A549 (cell line): ENCODE results near the gene WBP2. TPM values are rescaled to one million over a fixed set of nuclear protein-coding genes. Genes with fewer than 3 reads are reported as not detected.

Source experiments
- ATAC-seq, 2 experiments: fragments of 200-7000 bp in 1 of 2; fragments of >200 bp in 1 of 2; cut with Nextera tagmentation in 1 of 2; cut with Tn5 transposase in 1 of 2; 3 replicates each; pipeline versions ENCODE4 v1.8.0 to v1.9.1; 2018 to 2020; ENCODE audit warnings: mild to moderate bottlenecking in 1 of 2, moderate library complexity in 1 of 2
- CTCF ChIA-PET: fragments of 300-600 bp; sonication (Branson Sonifier 250); formaldehyde crosslinking; extraction: SDS; loops from one replicate; lab custom pipeline; 2021; ENCODE audit warnings: antibody characterized with exemption, inconsistent platforms; lab: Yijun Ruan, JAX
- POLR2A ChIA-PET: fragments of 350-600 bp; formaldehyde crosslinking; extraction: SDS; loops from one replicate; lab custom pipeline; 2021; ENCODE audit warnings: antibody characterized with exemption, inconsistent platforms; lab: Yijun Ruan, JAX
- DNase-seq, 2 experiments: peaks; one replicate each; pipeline versions ENCODE4 v3.0.0 to v3.0.0-alpha.2; 2011 to 2016; ENCODE audit warnings: low read depth in 1 of 2, low spot score in 1 of 2
- FAIRE-seq: peaks from 2 replicates; lab custom pipeline; 2011; peaks lifted over from hg19 to GRCh38; lab: Jason Lieb, UNC
- H3K27ac ChIP-seq, 2 experiments: fragments of >200 bp; sonication (Bioruptor Twin); formaldehyde crosslinking; 3 replicates each; pipeline ENCODE4 v1.5.1; 2016 to 2017
- H3K4me1 ChIP-seq: fragments of >200 bp; sonication (Bioruptor Twin); formaldehyde crosslinking; 3 replicates; pipeline ENCODE4 v1.6.1; 2016
- H3K4me2 ChIP-seq: fragments of >200 bp; sonication (Bioruptor Twin); formaldehyde crosslinking; 3 replicates; pipeline ENCODE4 v1.6.1; 2016
- H3K4me3 ChIP-seq: fragments of >200 bp; sonication (Bioruptor Twin); formaldehyde crosslinking; 3 replicates; pipeline ENCODE4 v1.5.1; 2016
- H3K9me3 ChIP-seq: fragments of >200 bp; sonication (Bioruptor Twin); formaldehyde crosslinking; 3 replicates; pipeline ENCODE4 v1.6.1; 2016
- CBX2 ChIP-seq: fragments of 200-600 bp; sonication (generic); IDR thresholded peaks from 2 replicates; pipeline ENCODE4 v1.6.1; 2016; ENCODE audit warnings: low read depth, mild to moderate bottlenecking, borderline replicate concordance
- CEBPB ChIP-seq, 2 experiments: fragments of >200 bp in 1 of 2; sonication (Bioruptor Twin) in 1 of 2; formaldehyde crosslinking in 1 of 2; IDR thresholded peaks; 2 replicates each; pipeline ENCODE4 v1.6.1; 2012 to 2016
- CHD2 ChIP-seq: fragments of 150-350 bp; IDR thresholded peaks from 2 replicates; pipeline ENCODE4 v1.6.1; 2014; ENCODE audit warnings: low read length; ENCODE audit not compliant: partially characterized antibody
- CHD4 ChIP-seq: fragments of 200-600 bp; sonication (generic); IDR thresholded peaks from 2 replicates; pipeline ENCODE4 v1.6.1; 2016; ENCODE audit warnings: antibody characterized with exemption, mild to moderate bottlenecking, borderline replicate concordance
- FOXS1 ChIP-seq: fragments of 250-450 bp; sonication (Bioruptor Pico); IDR thresholded peaks from 2 replicates; pipeline ENCODE4 v1.5.0; 2020; ENCODE audit warnings: mild to moderate bottlenecking, moderate library complexity
- GATA3 ChIP-seq: IDR thresholded peaks from 2 replicates; pipeline ENCODE4 v1.6.1; 2012; ENCODE audit warnings: borderline replicate concordance
- HDAC2 ChIP-seq: fragments of 200-600 bp; sonication (generic); IDR thresholded peaks from 2 replicates; pipeline ENCODE4 v1.6.1; 2016
- HEYL ChIP-seq: fragments of 250-450 bp; sonication (Bioruptor Pico); IDR thresholded peaks from 2 replicates; pipeline ENCODE4 v1.8.0; 2021; ENCODE audit warnings: mild to moderate bottlenecking, moderate library complexity
- HOXB13 ChIP-seq: fragments of 250-450 bp; sonication (Bioruptor Pico); IDR thresholded peaks from 2 replicates; pipeline ENCODE4 v1.5.0; 2020; ENCODE audit warnings: low read depth, mild to moderate bottlenecking, moderate library complexity
- HOXB5 ChIP-seq: fragments of 250-450 bp; sonication (Bioruptor Pico); IDR thresholded peaks from 2 replicates; pipeline ENCODE4 v1.5.0; 2020; ENCODE audit warnings: mild to moderate bottlenecking, moderate library complexity
- KDM5A ChIP-seq: fragments of 200-600 bp; sonication (generic); IDR thresholded peaks from 2 replicates; pipeline ENCODE4 v1.6.1; 2016; ENCODE audit warnings: antibody characterized with exemption, mild to moderate bottlenecking
- MAFK ChIP-seq: fragments of 450-650 bp; IDR thresholded peaks from 2 replicates; pipeline ENCODE4 v1.6.1; 2014; ENCODE audit not compliant: partially characterized antibody
- MAZ ChIP-seq: fragments of 150-350 bp; IDR thresholded peaks from 2 replicates; pipeline ENCODE4 v1.6.1; 2014; ENCODE audit warnings: antibody characterized with exemption, low read depth, low read length, borderline replicate concordance
- MYC ChIP-seq: IDR thresholded peaks from 2 replicates; pipeline ENCODE4 v1.6.1; 2012; ENCODE audit warnings: mild to moderate bottlenecking, inconsistent platforms, low read length, improper control_type of control experiment, borderline replicate concordance
- NFE2L2 ChIP-seq: fragments of 150-350 bp; conservative IDR thresholded peaks from 2 replicates; pipeline ENCODE4 v1.6.1; 2014; ENCODE audit warnings: low read length
- NR3C1 ChIP-seq: fragments of >200 bp; sonication (Bioruptor Twin); formaldehyde crosslinking; IDR thresholded peaks from 3 replicates; pipeline ENCODE4 v1.6.1; 2017
- PHF8 ChIP-seq: fragments of 200-600 bp; sonication (generic); IDR thresholded peaks from 2 replicates; pipeline ENCODE4 v1.6.1; 2016; ENCODE audit warnings: low read depth, mild to moderate bottlenecking, antibody characterized with exemption, moderate library complexity, borderline replicate concordance
- POLR2A ChIP-seq: IDR thresholded peaks from 2 replicates; pipeline ENCODE4 v1.6.1; 2012; ENCODE audit warnings: mild to moderate bottlenecking, low read length
- POLR2AphosphoS2 ChIP-seq: conservative IDR thresholded peaks from 2 replicates; pipeline ENCODE4 v1.6.1; 2012; ENCODE audit warnings: low read length, improper control_type of control experiment, inconsistent platforms
- RFX5 ChIP-seq: fragments of 450-650 bp; IDR thresholded peaks from 2 replicates; pipeline ENCODE4 v1.7.1; 2014; ENCODE audit warnings: antibody characterized with exemption, mild to moderate bottlenecking, moderate library complexity
- RNF2 ChIP-seq: fragments of 200-600 bp; sonication (generic); IDR thresholded peaks from 2 replicates; pipeline ENCODE4 v1.6.1; 2016; ENCODE audit warnings: low read depth, mild to moderate bottlenecking, antibody characterized with exemption, moderate library complexity, borderline replicate concordance
- SMC3 ChIP-seq: fragments of >200 bp; sonication (Bioruptor Twin); formaldehyde crosslinking; IDR thresholded peaks from 3 replicates; pipeline ENCODE4 v1.6.1; 2018; ENCODE audit warnings: inconsistent platforms
- SREBF2 ChIP-seq: fragments of 450-650 bp; IDR thresholded peaks from 2 replicates; pipeline ENCODE4 v1.6.1; 2014; ENCODE audit warnings: mild to moderate bottlenecking, moderate library complexity
- ZNF302 ChIP-seq: fragments of 250-450 bp; sonication (Bioruptor Pico); IDR thresholded peaks from 2 replicates; pipeline ENCODE4 v1.9.0; 2021; ENCODE audit warnings: inconsistent platforms, mild to moderate bottlenecking, moderate library complexity
- ZSCAN20 ChIP-seq: fragments of 250-450 bp; sonication (Bioruptor Pico); IDR thresholded peaks from 2 replicates; pipeline ENCODE4 v1.8.0; 2022; ENCODE audit warnings: mild to moderate bottlenecking, moderate library complexity
- WGBS: methylation state at CpG from one replicate; pipeline ENCODE4 v1.1.6; 2017; ENCODE audit errors: missing lambda C conversion rate; 5-methylcytosine and 5-hydroxymethylcytosine counted together
- polyA plus RNA-seq, 4 experiments: library from polyadenylated mRNA; depleted of rRNA in 3 of 4; stranded (reverse); fragments of >200 nt; fragmentation: RNase III in 1 of 4; extraction: RNeasy Plus Mini Kit Qiagen cat#74134 plus additional on column Dnase treatment in 1 of 4; gene quantifications; 2 replicates in 3 of 4; 3 replicates in 1 of 4; pipeline ENCODE4 v1.2.3, GENCODE V29; 2011 to 2017
- TF ChIP-seq, protein P1 (sequence below): IDR thresholded peaks from 2 replicates; pipeline ENCODE4 v1.6.1; 2012
- TF ChIP-seq, protein P2 (sequence below): fragments of 250-450 bp; sonication (Bioruptor Pico); IDR thresholded peaks from 2 replicates; pipeline ENCODE4 v1.5.0; 2020; ENCODE audit warnings: low read depth, mild to moderate bottlenecking, moderate library complexity
- TF ChIP-seq, protein P3 (sequence below): IDR thresholded peaks from 2 replicates; pipeline ENCODE4 v1.6.1; 2012; ENCODE audit warnings: low read depth, borderline replicate concordance
- TF ChIP-seq, protein P4 (sequence below): fragments of 200-600 bp; sonication (generic); IDR thresholded peaks from 2 replicates; pipeline ENCODE4 v1.6.1; 2016; ENCODE audit warnings: antibody characterized with exemption, mild to moderate bottlenecking, moderate library complexity
- TF ChIP-seq, protein P5 (sequence below): fragments of 150-350 bp; IDR thresholded peaks from 2 replicates; pipeline ENCODE4 v1.6.1; 2014; ENCODE audit warnings: low read depth, mild to moderate bottlenecking, low read length

The WBP2 gene
- polyA plus RNA-seq, 2 of the 4 experiments (the other 2 are of a cell fraction): 39.7 to 131 TPM

DNA sequence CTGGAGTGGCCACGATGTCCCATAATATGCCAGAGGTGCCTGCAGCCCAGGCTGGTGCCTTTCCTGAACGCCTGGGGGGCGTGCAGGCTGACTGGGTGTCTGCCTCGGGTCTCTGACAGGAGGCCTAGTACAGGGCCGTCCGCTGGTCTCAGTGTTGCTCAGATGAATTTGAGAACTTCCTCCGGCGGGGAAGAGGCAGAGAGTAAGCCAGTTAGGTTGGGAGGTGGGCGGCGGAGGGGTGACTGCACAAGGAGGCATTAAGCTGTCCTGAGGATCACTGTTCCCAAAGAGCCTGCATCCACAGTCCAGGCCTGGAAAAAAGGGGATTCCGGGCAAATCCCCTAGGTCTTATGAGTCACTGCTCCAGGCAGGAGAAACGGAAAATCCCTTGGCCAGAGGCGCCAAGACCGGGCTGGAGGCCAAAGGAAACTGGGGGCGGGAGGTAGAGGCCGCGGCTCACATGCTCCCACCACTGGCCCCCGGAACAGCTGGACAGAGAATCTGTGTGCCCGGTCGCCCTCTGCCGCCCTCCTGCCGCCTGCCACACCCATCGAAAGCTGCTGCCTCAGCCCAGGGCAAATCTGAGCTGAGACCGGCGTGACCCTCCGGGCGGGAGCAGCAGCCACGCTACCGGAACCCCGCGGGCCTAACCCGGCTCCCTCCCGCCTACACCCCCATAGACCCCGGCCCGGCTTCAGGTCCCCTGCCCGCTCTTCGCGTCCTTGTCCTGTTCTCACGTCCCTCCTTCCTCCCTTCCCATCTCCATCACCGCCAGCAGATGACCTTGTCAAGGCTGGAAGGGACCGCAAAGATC, 22.0 kb upstream of the WBP2 start (continued):
- TF ChIP-seq, protein P1, sequence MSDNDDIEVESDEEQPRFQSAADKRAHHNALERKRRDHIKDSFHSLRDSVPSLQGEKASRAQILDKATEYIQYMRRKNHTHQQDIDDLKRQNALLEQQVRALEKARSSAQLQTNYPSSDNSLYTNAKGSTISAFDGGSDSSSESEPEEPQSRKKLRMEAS: no peak; the same call in none of the 2 replicates
- peak; percentile 62 for TF ChIP-seq MAFK
- no peak for TF ChIP-seq SREBF2
- TF ChIP-seq, protein P2, sequence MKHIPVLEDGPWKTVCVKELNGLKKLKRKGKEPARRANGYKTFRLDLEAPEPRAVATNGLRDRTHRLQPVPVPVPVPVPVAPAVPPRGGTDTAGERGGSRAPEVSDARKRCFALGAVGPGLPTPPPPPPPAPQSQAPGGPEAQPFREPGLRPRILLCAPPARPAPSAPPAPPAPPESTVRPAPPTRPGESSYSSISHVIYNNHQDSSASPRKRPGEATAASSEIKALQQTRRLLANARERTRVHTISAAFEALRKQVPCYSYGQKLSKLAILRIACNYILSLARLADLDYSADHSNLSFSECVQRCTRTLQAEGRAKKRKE: peak; percentile 86
- 0 out of 2 replicates have a peak, but pooled peaks have one; percentile 11 for TF ChIP-seq RFX5
- TF ChIP-seq MYC: peak; percentile 76; the same call in 1 of the 2 replicates
- TF ChIP-seq SMC3: peak; percentile 39; the same call in 2 of the 3 replicates

GRCh38 chr17:75876190-75876937, 21.2 kb upstream of the WBP2 start:
- peak overlapping the region; percentile 93 for H3K4me2 ChIP-seq
- ChIA-PET CTCF (interaction anchor here (0.7 to 22.8 kb wide), 25 partner anchors 9 to 196 kb away, joined by 3 to 513 read pairs (median 5); partner anchors contain the start of genes GALK1, MRPL38, TRIM65 and UNK), POLR2A (interaction anchor here (0.6 to 4.9 kb wide), 6 partner anchors 20 to 104 kb away, joined by 5 to 52 read pairs (median 22); partner anchors contain the start of genes ACOX1, MRPL38, TEN1 and TRIM65)
- H3K9me3 ChIP-seq: no peaks in the 10 kb centered on the region
- H3K4me1 ChIP-seq: peaks cover 43% of the 10 kb centered on the region
- peak overlapping the region; percentile 85 for H3K4me3 ChIP-seq
- 3% methylated on average over 16 of the region's 26 CpGs for WGBS
- DNase-seq (peak; percentile 74), FAIRE-seq (no peak), ATAC-seq (peak; percentile 38 to 62)
- peak overlapping the region; percentile 92 to 94 for H3K27ac ChIP-seq
- TF ChIP-seq ZSCAN20 (CRISPR knock-in tag) (no peak), MAZ (no peak; the same call in 1 of the 2 replicates), PHF8 (no peak), CHD2 (no peak), POLR2AphosphoS2 (no peak), GATA3 (peak; percentile 12; the same call in 1 of the 2 replicates), KDM5A (no peak), CBX2 (no peak), SMC3 (no peak), NR3C1 (no peak), CEBPB (IDR thresholded peaks at IDR 0.05) (no peak), ZNF302 (CRISPR knock-in tag) (no peak), CHD4 (no peak), NFE2L2 (no peak), POLR2A (0 out of 2 replicates have a peak, but pooled peaks have one; percentile 15), HOXB13 (CRISPR knock-in tag) (no peak), HOXB5 (CRISPR knock-in tag) (0 out of 2 replicates have a peak, but pooled peaks have one; percentile 11), FOXS1 (CRISPR knock-in tag) (no peak), HDAC2 (no peak), SREBF2 (no peak), RNF2 (no peak), HEYL (CRISPR knock-in tag) (no peak)
- TF ChIP-seq, protein P3, sequence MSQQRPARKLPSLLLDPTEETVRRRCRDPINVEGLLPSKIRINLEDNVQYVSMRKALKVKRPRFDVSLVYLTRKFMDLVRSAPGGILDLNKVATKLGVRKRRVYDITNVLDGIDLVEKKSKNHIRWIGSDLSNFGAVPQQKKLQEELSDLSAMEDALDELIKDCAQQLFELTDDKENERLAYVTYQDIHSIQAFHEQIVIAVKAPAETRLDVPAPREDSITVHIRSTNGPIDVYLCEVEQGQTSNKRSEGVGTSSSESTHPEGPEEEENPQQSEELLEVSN: peak; percentile 53; the same call in 1 of the 2 replicates
- TF ChIP-seq, protein P4, sequence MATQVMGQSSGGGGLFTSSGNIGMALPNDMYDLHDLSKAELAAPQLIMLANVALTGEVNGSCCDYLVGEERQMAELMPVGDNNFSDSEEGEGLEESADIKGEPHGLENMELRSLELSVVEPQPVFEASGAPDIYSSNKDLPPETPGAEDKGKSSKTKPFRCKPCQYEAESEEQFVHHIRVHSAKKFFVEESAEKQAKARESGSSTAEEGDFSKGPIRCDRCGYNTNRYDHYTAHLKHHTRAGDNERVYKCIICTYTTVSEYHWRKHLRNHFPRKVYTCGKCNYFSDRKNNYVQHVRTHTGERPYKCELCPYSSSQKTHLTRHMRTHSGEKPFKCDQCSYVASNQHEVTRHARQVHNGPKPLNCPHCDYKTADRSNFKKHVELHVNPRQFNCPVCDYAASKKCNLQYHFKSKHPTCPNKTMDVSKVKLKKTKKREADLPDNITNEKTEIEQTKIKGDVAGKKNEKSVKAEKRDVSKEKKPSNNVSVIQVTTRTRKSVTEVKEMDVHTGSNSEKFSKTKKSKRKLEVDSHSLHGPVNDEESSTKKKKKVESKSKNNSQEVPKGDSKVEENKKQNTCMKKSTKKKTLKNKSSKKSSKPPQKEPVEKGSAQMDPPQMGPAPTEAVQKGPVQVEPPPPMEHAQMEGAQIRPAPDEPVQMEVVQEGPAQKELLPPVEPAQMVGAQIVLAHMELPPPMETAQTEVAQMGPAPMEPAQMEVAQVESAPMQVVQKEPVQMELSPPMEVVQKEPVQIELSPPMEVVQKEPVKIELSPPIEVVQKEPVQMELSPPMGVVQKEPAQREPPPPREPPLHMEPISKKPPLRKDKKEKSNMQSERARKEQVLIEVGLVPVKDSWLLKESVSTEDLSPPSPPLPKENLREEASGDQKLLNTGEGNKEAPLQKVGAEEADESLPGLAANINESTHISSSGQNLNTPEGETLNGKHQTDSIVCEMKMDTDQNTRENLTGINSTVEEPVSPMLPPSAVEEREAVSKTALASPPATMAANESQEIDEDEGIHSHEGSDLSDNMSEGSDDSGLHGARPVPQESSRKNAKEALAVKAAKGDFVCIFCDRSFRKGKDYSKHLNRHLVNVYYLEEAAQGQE: no peak
- TF ChIP-seq, protein P5, sequence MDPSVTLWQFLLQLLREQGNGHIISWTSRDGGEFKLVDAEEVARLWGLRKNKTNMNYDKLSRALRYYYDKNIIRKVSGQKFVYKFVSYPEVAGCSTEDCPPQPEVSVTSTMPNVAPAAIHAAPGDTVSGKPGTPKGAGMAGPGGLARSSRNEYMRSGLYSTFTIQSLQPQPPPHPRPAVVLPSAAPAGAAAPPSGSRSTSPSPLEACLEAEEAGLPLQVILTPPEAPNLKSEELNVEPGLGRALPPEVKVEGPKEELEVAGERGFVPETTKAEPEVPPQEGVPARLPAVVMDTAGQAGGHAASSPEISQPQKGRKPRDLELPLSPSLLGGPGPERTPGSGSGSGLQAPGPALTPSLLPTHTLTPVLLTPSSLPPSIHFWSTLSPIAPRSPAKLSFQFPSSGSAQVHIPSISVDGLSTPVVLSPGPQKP: no peak
